ENCODE results near the gene FBXW11. TPM values are rescaled to one million over a fixed set of nuclear protein-coding genes. Genes with fewer than 3 reads are reported as not detected.

Gene FBXW11
- total RNA-seq, 1 experiment from 2014 or later = 52.2 TPM

- H3K4me3 Mint-ChIP-seq = no peak overlapping the region
- no peaks in the 10 kb centered on the region for H3K9me3 Mint-ChIP-seq
- no peak for ATAC-seq
- TF ChIP-seq, protein P1, sequence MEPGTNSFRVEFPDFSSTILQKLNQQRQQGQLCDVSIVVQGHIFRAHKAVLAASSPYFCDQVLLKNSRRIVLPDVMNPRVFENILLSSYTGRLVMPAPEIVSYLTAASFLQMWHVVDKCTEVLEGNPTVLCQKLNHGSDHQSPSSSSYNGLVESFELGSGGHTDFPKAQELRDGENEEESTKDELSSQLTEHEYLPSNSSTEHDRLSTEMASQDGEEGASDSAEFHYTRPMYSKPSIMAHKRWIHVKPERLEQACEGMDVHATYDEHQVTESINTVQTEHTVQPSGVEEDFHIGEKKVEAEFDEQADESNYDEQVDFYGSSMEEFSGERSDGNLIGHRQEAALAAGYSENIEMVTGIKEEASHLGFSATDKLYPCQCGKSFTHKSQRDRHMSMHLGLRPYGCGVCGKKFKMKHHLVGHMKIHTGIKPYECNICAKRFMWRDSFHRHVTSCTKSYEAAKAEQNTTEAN (CRISPR knock-in tag; IDR thresholded peaks at IDR 0.05) = no peak
- no peak for TF ChIP-seq OVOL2 (CRISPR knock-in tag; IDR thresholded peaks at IDR 0.05; ENCODE audit: borderline replicate concordance)
- TF ChIP-seq HMGA2 (CRISPR knock-in tag; IDR thresholded peaks at IDR 0.05) = no peak
- no peak for TF ChIP-seq NR3C1 (CRISPR knock-in tag; conservative IDR thresholded peaks at IDR 0.05; ENCODE audit: low read depth)
- TF ChIP-seq SP1 (CRISPR knock-in tag; conservative IDR thresholded peaks at IDR 0.05) = no peak
- ChIA-PET CTCF (interaction anchor here (0.9 to 2.4 kb wide), 13 partner anchors 9 to 248 kb away, joined by 3 to 25 read pairs (median 5); partner anchors contain the start of gene FBXW11), POLR2A (interaction anchor here (1.0 kb wide), 1 partner anchor 38 kb away, joined by 3 read pairs; the partner anchor contains the start of gene FBXW11)
- DNase-seq (ENCODE audit: low spot score) = no peak
- peaks cover 8% of the 10 kb centered on the region for H3K36me3 Mint-ChIP-seq
- 0 out of 2 replicates have a peak overlapping the region, but pooled peaks have one; percentile 87 for H3K27ac Mint-ChIP-seq
- H3K27me3 Mint-ChIP-seq (ENCODE audit: low read depth) = no peaks in the 10 kb centered on the region
- peaks cover 27% of the 10 kb centered on the region for H3K4me1 Mint-ChIP-seq
Measured at GRCh38 chr5:172045315-172045632, 38.8 kb upstream of the FBXW11 start.

GRCh38 chr5:172044631-172045314 is 38.3 kb upstream of the FBXW11 start:
- Mint-ChIP-seq H3K27ac (peak overlapping the region; percentile 87; the same call in 1 of the 2 replicates), H3K27me3 (ENCODE audit: low read depth) (no peaks in the 10 kb centered on the region), H3K9me3 (no peaks in the 10 kb centered on the region), H3K4me1 (peaks cover 27% of the 10 kb centered on the region), H3K4me3 (no peak overlapping the region), H3K36me3 (peaks cover 5% of the 10 kb centered on the region)
- CTCF ChIA-PET = interaction anchor here (0.9 to 2.4 kb wide), 13 partner anchors 9 to 249 kb away, joined by 3 to 25 read pairs (median 5); partner anchors contain the start of gene FBXW11
- DNase-seq (ENCODE audit: low spot score) (no peak), ATAC-seq (peak; percentile 81)
- TF ChIP-seq NR2C2 (CRISPR knock-in tag; IDR thresholded peaks at IDR 0.05) (no peak), CTCF (IDR thresholded peaks at IDR 0.05) (0 out of 2 replicates have a peak, but pooled peaks have one; percentile 7)
- POLR2A ChIA-PET = interaction anchor here (1.0 kb wide), 1 partner anchor 38 kb away, joined by 3 read pairs; the partner anchor contains the start of gene FBXW11

DNA sequence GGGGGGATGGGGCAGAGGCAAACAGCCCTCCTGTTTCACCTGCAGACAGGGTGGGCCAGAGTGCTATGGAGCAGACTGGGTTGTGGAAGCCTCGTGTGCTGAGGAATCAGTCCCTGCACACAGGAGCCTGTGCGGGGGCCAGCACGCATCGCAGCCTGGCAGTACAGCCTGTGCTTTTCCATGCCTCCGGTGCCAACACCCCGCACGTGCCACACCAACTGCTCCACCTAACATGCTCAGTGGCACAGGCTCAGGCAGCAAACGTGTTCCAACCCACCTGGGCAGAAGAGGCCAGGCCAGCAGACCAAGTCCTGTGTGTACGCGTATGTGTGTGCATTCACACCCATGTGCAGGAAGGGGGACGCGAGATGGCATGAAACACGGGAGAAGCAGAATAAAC is 37.4 kb upstream of the FBXW11 start:
- peaks cover under 1% of the 10 kb centered on the region for H3K36me3 Mint-ChIP-seq
- TF ChIP-seq ZNF263 (CRISPR knock-in tag; IDR thresholded peaks at IDR 0.05; ENCODE audit: low read depth) = no peak
- TF ChIP-seq, protein P2, sequence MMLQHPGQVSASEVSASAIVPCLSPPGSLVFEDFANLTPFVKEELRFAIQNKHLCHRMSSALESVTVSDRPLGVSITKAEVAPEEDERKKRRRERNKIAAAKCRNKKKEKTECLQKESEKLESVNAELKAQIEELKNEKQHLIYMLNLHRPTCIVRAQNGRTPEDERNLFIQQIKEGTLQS (CRISPR knock-in tag; conservative IDR thresholded peaks at IDR 0.05) = no peak
- H3K27ac Mint-ChIP-seq = no peak overlapping the region
- ATAC-seq = no peak
- peaks cover 21% of the 10 kb centered on the region for H3K4me1 Mint-ChIP-seq
- H3K27me3 Mint-ChIP-seq (ENCODE audit: low read depth) = no peaks in the 10 kb centered on the region
- ChIA-PET CTCF (interaction anchor here (1.8 to 2.0 kb wide), 2 partner anchors 16 to 36 kb away, joined by 6 to 8 read pairs; no protein-coding TSS in a partner anchor), POLR2A (no interaction called here)
- H3K9me3 Mint-ChIP-seq = no peaks in the 10 kb centered on the region
- no peak for DNase-seq (ENCODE audit: low spot score)
- H3K4me3 Mint-ChIP-seq = no peak overlapping the region

GRCh38 chr5:172042183-172042582 is 35.7 kb upstream of the FBXW11 start:
- ChIA-PET CTCF (interaction anchor here (0.7 to 4.7 kb wide), 4 partner anchors 17 to 184 kb away, joined by 4 to 74 read pairs (median 8); no protein-coding TSS in a partner anchor), POLR2A (interaction anchor here (1.0 kb wide), 1 partner anchor 122 kb away, joined by 3 read pairs; no protein-coding TSS in a partner anchor)
- Mint-ChIP-seq H3K4me1 (peaks cover 10% of the 10 kb centered on the region), H3K36me3 (peaks cover 8% of the 10 kb centered on the region; the same call in 1 of the 2 replicates), H3K27ac (no peak overlapping the region), H3K27me3 (ENCODE audit: low read depth) (no peaks in the 10 kb centered on the region), H3K4me3 (no peak overlapping the region), H3K9me3 (peaks cover 14% of the 10 kb centered on the region)
- DNase-seq (ENCODE audit: low spot score) = no peak
- no peak for ATAC-seq
- TF ChIP-seq, protein P3, sequence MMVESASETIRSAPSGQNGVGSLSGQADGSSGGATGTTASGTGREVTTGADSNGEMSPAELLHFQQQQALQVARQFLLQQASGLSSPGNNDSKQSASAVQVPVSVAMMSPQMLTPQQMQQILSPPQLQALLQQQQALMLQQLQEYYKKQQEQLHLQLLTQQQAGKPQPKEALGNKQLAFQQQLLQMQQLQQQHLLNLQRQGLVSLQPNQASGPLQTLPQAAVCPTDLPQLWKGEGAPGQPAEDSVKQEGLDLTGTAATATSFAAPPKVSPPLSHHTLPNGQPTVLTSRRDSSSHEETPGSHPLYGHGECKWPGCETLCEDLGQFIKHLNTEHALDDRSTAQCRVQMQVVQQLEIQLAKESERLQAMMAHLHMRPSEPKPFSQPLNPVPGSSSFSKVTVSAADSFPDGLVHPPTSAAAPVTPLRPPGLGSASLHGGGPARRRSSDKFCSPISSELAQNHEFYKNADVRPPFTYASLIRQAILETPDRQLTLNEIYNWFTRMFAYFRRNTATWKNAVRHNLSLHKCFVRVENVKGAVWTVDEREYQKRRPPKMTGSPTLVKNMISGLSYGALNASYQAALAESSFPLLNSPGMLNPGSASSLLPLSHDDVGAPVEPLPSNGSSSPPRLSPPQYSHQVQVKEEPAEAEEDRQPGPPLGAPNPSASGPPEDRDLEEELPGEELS (CRISPR knock-in tag; IDR thresholded peaks at IDR 0.05) = no peak
- TF ChIP-seq ZNF219 (CRISPR knock-in tag; IDR thresholded peaks at IDR 0.05; ENCODE audit: borderline replicate concordance) (no peak), ZBTB21 (CRISPR knock-in tag; IDR thresholded peaks at IDR 0.05; ENCODE audit: borderline replicate concordance) (no peak), OVOL2 (CRISPR knock-in tag; IDR thresholded peaks at IDR 0.05; ENCODE audit: borderline replicate concordance) (no peak), NFYB (CRISPR knock-in tag; conservative IDR thresholded peaks at IDR 0.05; ENCODE audit: low read depth) (no peak), CDX4 (CRISPR knock-in tag; IDR thresholded peaks at IDR 0.05; ENCODE audit: borderline replicate concordance) (no peak), ZNF121 (CRISPR knock-in tag; IDR thresholded peaks at IDR 0.05) (no peak), NR2C2 (CRISPR knock-in tag; IDR thresholded peaks at IDR 0.05) (no peak), FOXP1 (CRISPR knock-in tag; IDR thresholded peaks at IDR 0.05; ENCODE audit: borderline replicate concordance) (no peak), KAT7 (CRISPR knock-in tag; IDR thresholded peaks at IDR 0.05; ENCODE audit: borderline replicate concordance) (no peak)
- TF ChIP-seq, protein P2 (CRISPR knock-in tag; conservative IDR thresholded peaks at IDR 0.05) = no peak
- TF ChIP-seq, protein P4, sequence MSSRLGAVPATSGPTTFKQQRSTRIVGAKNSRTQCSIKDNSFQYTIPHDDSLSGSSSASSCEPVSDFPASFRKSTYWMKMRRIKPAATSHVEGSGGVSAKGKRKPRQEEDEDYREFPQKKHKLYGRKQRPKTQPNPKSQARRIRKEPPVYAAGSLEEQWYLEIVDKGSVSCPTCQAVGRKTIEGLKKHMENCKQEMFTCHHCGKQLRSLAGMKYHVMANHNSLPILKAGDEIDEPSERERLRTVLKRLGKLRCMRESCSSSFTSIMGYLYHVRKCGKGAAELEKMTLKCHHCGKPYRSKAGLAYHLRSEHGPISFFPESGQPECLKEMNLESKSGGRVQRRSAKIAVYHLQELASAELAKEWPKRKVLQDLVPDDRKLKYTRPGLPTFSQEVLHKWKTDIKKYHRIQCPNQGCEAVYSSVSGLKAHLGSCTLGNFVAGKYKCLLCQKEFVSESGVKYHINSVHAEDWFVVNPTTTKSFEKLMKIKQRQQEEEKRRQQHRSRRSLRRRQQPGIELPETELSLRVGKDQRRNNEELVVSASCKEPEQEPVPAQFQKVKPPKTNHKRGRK (CRISPR knock-in tag; IDR thresholded peaks at IDR 0.05; ENCODE audit: borderline replicate concordance) = no peak
